Sigmoid colon (tissue), 3 donors: ENCODE results near the gene UAP1.

ENCODE experiments used
- CTCF ChIP-seq, 4 experiments: fragments of 450-650 bp in 3 of 4; fragments of 200-600 bp in 1 of 4; IDR thresholded peaks; one replicate each; pipeline ENCODE4 v1.5.1; 2016 to 2019; ENCODE audit warnings: antibody characterized with exemption in 4 of 4, mild to moderate bottlenecking in 3 of 4, moderate library complexity in 2 of 4
- POLR2A ChIP-seq, 2 donors: fragments of 450-650 bp; IDR thresholded peaks; one replicate each; pipeline ENCODE4 v1.6.1; 2016; ENCODE audit warnings: antibody characterized with exemption in 2 of 2, mild to moderate bottlenecking in 2 of 2, moderate library complexity in 2 of 2

- TF ChIP-seq CTCF (IDR thresholded peaks at IDR 0.05) (no peak), POLR2A (IDR thresholded peaks at IDR 0.05) (no peak)
Observed at GRCh38 chr1:162550925-162551324, 10.6 kb upstream of the UAP1 start.
